ENCODE data around the gene PSMA7.

GRCh38 chr20:62158088-62158400 is 14.8 kb upstream of the PSMA7 start:
- TF ChIP-seq CTCF (optimal IDR thresholded peaks at IDR 0.05 in 1 of 3, IDR thresholded peaks at IDR 0.05 in 1 of 3, conservative IDR thresholded peaks at IDR 0.05 in 1 of 3; ENCODE audit: extremely low read depth in 1 of 3, insufficient read depth in 2 of 3, low read length in 3 of 3) (no peak), EZH2 (IDR thresholded peaks at IDR 0.05; ENCODE audit: low read length) (no peak)

Measured in keratinocyte (primary cell).